Gastroesophageal sphincter (tissue), 3 donors: ENCODE data around the gene BCAS3.

ENCODE experiments used
- POLR2AphosphoS5 ChIP-seq: sonication (generic); formaldehyde crosslinking; IDR thresholded peaks from one replicate; pipeline ENCODE4 v1.6.1; 2017; ENCODE audit warnings: antibody characterized with exemption
- TF ChIP-seq, protein P1 (sequence below), 4 experiments: fragments of 200-600 bp in 2 of 4; fragments of 450-650 bp in 2 of 4; sonication (generic) in 1 of 4; IDR thresholded peaks; one replicate each; pipeline ENCODE4 v1.5.1; 2017 to 2019; ENCODE audit warnings: antibody characterized with exemption in 4 of 4, mild to moderate bottlenecking in 2 of 4, moderate library complexity in 2 of 4

DNA sequence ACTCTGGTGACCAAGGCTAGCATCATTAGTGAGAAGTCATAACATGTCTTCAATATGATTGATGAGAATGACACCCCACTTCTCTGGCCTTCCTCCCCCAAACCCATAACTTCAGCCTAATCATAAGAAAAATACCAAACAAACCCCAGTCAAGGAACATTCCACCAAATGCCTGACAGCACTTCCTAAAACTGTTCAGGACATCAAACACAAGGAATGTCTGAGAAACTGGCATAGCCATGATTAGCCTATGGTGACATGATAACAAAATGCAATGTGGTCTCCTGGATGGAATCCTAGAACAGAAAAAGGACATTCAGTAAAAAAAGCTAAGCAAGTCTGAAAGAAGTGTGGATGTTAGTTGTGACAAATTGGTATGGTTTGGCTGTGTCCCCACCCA, 749.9 kb downstream of the BCAS3 start:
- no peak for TF ChIP-seq POLR2AphosphoS5
- TF ChIP-seq, protein P1, sequence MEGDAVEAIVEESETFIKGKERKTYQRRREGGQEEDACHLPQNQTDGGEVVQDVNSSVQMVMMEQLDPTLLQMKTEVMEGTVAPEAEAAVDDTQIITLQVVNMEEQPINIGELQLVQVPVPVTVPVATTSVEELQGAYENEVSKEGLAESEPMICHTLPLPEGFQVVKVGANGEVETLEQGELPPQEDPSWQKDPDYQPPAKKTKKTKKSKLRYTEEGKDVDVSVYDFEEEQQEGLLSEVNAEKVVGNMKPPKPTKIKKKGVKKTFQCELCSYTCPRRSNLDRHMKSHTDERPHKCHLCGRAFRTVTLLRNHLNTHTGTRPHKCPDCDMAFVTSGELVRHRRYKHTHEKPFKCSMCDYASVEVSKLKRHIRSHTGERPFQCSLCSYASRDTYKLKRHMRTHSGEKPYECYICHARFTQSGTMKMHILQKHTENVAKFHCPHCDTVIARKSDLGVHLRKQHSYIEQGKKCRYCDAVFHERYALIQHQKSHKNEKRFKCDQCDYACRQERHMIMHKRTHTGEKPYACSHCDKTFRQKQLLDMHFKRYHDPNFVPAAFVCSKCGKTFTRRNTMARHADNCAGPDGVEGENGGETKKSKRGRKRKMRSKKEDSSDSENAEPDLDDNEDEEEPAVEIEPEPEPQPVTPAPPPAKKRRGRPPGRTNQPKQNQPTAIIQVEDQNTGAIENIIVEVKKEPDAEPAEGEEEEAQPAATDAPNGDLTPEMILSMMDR (IDR thresholded peaks at IDR 0.05), result no peak
